GM21381 (cell line): ENCODE measurements around the gene NSG1.
"Not testable (repeated sequence)": the region's sequence is repeated elsewhere in the genome, so short reads cannot be mapped to it uniquely, and the experiment has no call there.

Experiments
- ATAC-seq: cut with Tn5 transposase; IDR thresholded peaks from one replicate; pipeline ENCODE4 v1.9.1; 2021; ENCODE audit warnings: mild to moderate bottlenecking, moderate library complexity; ENCODE audit not compliant: unreplicated experiment

The NSG1 gene

DNA sequence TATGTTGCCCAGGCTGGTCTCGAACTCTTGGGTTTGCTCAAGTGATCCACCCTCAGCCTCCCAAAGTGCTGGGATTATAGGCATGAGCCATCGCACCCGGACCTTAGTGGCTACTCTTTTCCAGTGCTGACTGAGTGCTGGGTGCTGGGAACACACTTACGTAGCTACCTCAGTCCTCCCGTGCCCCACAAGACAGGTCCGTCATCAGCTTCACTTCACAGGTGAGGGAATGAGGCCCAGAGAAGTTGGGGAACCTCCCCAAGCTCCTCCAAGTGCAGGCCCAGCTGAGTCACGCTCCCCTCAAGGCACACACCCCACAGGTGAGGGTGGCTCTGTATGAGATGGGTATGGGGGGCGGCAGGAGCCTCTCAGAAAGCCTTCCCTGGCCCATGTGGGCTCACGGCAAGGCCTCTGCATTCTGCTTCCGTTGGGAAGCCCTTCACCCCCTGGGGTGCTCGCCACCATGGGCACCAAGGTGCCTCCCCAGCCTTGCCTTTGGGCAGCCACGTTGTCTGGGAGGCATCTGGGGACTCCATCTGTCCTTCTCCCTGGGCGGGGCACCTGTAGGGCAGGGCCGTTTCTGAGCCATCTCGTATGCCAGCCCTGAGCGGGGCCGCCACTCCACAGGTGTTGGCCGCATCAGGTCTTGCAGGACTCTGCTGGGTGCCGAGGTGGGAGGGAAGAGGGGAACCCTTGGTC, 28.4 kb downstream of the NSG1 start:
- no peak for ATAC-seq

- no peak for ATAC-seq
Measured at GRCh38 chr4:4415806-4416805, 29.2 kb downstream of the NSG1 start.

DNA sequence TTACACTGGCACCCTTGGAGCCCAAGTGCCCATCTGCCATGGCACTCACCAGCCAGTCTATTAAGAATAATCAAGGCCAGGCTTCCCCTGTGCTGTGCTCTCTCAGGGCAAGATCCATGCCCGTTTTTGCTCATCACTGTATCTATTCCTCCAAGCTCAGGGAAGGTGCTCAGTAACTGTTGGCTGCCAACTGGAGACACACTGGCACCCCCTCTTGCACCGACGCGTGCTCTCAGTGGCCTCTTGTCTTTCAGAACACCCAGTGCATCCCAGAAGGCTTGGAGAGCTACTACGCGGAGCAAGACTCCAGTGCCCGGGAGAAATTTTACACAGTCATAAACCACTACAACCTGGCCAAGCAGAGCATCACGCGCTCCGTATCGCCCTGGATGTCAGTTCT, 30.1 kb downstream of the NSG1 start:
- no peak for ATAC-seq

- no peak for ATAC-seq
Measured at GRCh38 chr4:4417886-4418285, 31.0 kb downstream of the NSG1 start.

DNA sequence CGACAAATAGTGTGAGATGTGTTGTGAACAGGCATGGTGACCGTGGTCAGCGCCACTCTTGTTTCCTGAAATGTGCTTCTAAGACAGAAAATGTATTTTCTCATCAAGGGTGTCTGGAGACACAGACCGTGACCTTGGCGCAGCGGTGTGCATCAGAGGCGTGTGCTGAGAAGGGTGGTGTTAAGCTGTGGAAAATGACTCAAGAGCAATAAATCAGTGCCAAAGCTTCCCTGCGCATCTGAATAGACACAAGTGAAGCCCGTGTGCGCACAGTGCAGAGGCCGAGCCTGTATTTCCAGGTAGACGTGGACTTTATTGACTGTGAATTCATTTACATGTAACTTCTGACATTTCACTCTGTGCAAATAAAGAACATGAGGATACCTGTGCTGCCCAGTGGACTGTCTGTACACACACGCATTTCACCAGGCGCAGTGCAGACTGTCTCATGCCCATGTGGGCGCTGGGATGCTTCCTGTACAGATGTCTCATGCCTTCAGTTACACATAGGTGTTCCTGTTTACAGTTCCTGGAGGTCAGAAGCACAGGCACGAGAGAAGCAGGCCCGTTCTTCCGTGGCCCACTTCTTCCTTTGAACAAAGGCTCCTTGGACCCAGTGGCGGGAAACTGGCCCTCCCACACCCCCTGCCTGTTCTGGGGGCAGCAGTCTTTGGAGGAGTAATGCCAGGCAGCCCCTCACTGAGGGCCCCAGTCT, 31.9 kb downstream of the NSG1 start:
- no peak for ATAC-seq

- no peak for ATAC-seq
Measured at GRCh38 chr4:4419896-4420295, 33.0 kb downstream of the NSG1 start.

- ATAC-seq, result no peak
Measured at GRCh38 chr4:4420421-4420820, 33.5 kb downstream of the NSG1 start.

- ATAC-seq, result no peak
Measured at GRCh38 chr4:4421356-4421755, 34.5 kb downstream of the NSG1 start.

DNA sequence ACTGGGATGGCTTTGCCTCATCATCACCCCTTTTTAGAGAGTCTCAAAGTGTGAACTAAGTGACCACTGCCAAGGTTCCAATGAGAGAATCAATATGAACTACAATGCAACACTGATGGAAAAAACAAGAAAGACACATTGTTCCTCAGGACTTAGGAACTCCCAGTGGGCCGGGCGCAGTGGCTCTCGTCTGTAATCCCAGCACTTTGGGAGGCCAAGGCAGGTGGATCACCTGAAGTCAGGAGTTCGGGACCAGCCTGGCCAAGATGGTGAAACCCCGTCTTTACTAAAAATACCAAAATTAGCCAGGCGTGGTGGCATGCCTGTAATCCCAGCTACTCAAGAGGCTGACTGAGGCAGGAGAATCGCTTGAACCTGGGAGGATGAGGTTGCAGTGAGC, 35.2 kb downstream of the NSG1 start:
- not testable (repeated sequence) for ATAC-seq

DNA sequence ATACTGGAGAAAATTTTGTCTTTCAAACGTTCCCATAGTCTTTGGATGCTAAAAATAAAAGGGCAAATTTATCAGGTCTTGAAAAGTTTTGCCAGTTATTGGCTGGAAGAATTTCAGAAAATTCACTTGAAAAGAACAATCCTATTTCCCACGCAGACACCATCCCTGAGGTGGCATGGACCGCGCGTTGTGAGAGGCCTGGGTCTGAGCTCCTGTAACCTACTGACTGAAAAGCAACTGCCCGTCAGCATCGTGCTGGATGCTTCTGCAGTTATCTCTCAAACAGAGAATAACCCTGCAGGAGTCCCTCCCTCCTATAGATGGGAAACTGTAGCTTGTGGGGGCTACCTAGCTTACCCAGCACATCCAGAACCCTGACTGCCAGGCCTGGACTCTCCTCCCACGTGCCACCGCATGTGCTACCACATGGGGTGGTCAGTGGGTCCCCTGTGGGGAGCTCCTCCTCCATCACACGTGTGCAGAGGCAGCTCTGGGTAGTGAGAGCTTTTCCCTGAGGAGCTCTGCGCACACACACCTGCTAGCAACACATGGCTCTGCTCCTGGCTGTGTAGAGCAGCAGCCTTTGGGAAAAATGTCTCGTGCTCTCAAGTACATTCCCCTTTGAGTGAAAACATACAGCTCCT, 36.1 kb downstream of the NSG1 start:
- ATAC-seq, result no peak

GRCh38 chr4:4423706-4424498, 37.0 kb downstream of the NSG1 start:
- ATAC-seq, result no peak

- ATAC-seq, result no peak
Measured at GRCh38 chr4:4424499-4425115, 37.7 kb downstream of the NSG1 start.

DNA sequence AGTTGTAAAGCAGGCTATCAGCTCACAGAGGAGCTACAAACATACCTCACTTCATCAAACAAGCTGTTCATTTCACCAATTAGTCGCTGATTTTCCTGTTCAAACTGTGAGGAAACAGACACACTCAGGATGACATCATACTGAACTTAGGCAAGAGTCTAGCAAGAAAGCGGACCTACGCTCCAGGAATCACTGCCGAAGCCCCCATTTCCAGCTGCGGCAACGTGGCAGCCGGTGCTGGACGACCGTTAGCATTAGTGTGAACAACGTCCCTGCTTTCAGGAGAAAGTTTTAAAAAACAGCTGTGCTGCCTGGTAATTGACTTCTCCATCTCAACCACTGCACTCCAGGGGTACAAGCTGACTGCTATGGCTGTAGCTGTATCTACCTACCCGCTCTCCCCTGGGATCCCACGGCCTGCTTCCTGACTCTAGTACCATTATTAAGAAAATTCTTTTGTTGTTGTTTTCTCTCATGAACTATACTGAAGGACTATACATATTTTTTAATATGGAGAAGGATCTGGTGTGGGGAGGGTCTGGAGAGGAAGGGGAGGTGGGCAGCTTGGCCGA, 38.3 kb downstream of the NSG1 start:
- ATAC-seq, result no peak

DNA sequence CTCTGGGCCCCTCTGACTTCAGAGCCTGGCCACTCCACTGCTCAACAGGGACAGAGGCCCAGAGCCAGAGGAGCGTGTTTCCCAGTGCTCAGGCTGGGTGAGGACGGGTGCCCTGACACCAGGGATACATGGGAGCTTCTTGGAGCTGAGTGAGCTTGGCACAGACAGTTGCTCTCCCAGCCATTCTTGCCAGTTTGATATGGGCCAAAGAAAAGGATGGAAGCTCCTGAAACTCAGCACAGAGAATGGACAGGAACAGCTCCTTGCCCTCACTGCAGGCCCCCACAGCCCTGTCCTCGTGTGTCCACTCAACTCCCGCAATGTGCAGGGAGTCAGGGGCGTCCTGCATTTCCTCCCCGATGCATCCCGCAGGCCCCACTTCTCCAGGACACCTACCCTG, 38.8 kb downstream of the NSG1 start:
- ATAC-seq, result no peak

GRCh38 chr4:4426511-4427120, 39.7 kb downstream of the NSG1 start:
- no peak for ATAC-seq

- no peak for ATAC-seq
Measured at GRCh38 chr4:4427121-4427870, 40.4 kb downstream of the NSG1 start.

- no peak for ATAC-seq
Measured at GRCh38 chr4:4427886-4428285, 41.0 kb downstream of the NSG1 start.
